ENCODE results near the gene TMPRSS11D.

The TMPRSS11D gene

DNA sequence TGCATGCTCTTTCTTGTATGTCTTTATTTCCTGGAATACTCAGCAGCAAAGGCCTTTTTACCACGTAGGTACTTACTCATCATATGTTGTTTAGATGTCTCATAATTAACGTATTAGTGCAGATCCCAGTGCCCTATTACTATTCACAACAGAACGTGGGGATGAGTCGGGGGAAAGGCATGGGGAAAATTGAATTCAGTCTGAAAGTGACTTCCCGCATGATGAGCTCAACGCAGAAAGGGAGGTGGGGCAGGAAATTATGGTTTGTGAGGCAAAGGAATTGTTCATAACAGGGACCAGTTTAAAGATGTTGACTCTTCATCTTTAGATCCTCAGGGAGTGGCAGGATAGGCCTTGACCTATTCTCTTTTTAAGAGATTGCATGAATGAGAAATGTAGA lies 2.0 kb upstream of the TMPRSS11D start:
- TF ChIP-seq, protein P1, sequence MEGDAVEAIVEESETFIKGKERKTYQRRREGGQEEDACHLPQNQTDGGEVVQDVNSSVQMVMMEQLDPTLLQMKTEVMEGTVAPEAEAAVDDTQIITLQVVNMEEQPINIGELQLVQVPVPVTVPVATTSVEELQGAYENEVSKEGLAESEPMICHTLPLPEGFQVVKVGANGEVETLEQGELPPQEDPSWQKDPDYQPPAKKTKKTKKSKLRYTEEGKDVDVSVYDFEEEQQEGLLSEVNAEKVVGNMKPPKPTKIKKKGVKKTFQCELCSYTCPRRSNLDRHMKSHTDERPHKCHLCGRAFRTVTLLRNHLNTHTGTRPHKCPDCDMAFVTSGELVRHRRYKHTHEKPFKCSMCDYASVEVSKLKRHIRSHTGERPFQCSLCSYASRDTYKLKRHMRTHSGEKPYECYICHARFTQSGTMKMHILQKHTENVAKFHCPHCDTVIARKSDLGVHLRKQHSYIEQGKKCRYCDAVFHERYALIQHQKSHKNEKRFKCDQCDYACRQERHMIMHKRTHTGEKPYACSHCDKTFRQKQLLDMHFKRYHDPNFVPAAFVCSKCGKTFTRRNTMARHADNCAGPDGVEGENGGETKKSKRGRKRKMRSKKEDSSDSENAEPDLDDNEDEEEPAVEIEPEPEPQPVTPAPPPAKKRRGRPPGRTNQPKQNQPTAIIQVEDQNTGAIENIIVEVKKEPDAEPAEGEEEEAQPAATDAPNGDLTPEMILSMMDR (IDR thresholded peaks at IDR 0.05; ENCODE audit: low read depth, low read length) = no peak
- no peaks in the 10 kb centered on the region for H3K4me1 ChIP-seq
- H3K4me3 ChIP-seq (ENCODE audit: low read depth, low read length) = no peak overlapping the region
- no peaks in the 10 kb centered on the region for H3K9me3 ChIP-seq
- no peaks in the 10 kb centered on the region for H3K27me3 ChIP-seq
- DNase-seq = no peak
- no peaks in the 10 kb centered on the region for H3K36me3 ChIP-seq

DNA sequence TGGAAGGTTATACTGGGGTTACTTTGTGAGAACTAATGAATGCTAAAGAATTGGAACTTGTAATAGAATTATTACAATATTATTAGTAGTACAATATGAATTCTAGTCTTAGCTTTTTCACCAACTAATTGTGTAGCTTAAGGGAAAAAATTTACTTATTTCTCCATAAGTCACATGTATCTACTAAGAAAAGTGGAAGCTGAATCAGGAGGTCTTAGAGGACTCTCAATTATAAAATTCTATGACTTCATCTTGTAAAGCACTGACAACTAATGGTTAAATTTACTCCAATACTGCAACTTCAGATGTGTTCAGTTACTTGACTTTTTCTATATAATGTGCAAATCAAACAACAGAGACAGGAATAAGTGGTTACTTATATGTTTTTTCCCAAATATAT lies 899 bp upstream of the TMPRSS11D start:
- DNase-seq = no peak
- Histone ChIP-seq H3K4me3 (ENCODE audit: low read depth, low read length) (no peak overlapping the region), H3K4me1 (no peaks in the 10 kb centered on the region), H3K9me3 (no peaks in the 10 kb centered on the region), H3K36me3 (no peaks in the 10 kb centered on the region), H3K27me3 (no peaks in the 10 kb centered on the region)
- TF ChIP-seq, protein P1 (IDR thresholded peaks at IDR 0.05; ENCODE audit: low read depth, low read length) = no peak

DNA sequence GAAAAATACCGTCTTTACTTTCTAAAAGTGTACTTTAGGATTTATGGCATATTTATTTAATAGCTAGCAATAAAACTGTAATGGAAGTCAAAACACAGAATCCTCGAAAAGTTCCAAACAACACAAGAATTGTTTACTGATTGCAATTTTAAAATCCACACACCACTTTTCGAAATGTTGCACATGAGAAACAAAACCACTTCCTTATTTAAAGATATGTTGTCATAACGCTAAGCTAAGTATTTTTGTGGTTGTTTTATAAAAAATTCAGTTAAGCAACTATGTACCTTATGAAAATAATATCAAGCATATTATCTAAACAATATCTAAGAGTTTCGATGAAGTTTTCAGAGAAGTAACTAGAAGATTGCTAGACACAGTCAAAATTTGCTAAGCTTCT lies 344 bp downstream of the TMPRSS11D start:
- no peaks in the 10 kb centered on the region for H3K27me3 ChIP-seq
- TF ChIP-seq, protein P1 (IDR thresholded peaks at IDR 0.05; ENCODE audit: low read depth, low read length) = no peak
- no peaks in the 10 kb centered on the region for H3K36me3 ChIP-seq
- no peak for DNase-seq
- H3K4me1 ChIP-seq = no peaks in the 10 kb centered on the region
- no peaks in the 10 kb centered on the region for H3K9me3 ChIP-seq
- H3K4me3 ChIP-seq (ENCODE audit: low read depth, low read length) = no peak overlapping the region

GRCh38 chr4:67880866-67881610 lies 2.8 kb downstream of the TMPRSS11D start:
- Histone ChIP-seq H3K4me3 (ENCODE audit: low read depth, low read length) (no peak overlapping the region), H3K4me1 (no peaks in the 10 kb centered on the region), H3K27me3 (no peaks in the 10 kb centered on the region), H3K36me3 (no peaks in the 10 kb centered on the region), H3K9me3 (no peaks in the 10 kb centered on the region)
- TF ChIP-seq, protein P1 (IDR thresholded peaks at IDR 0.05; ENCODE audit: low read depth, low read length) = no peak
- no peak for DNase-seq

DNA sequence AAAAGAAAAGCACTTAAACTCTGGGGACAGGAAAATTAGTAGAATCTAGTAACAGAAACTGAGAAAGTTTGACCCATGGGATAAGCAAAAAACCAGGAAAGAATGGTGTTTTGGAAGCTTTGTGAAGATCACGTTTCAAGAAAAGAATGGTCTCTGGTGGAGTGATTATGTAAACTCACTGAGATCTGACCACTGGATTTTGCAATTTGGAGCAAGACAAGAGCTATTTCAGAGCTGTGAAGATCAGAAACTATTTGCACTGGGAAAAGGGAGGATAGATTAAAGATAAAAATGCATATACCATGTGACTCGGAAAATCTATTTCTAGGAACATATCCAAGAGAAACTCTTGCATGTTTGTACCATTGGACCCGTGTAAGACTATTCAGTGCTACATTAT lies 4.3 kb downstream of the TMPRSS11D start:
- TF ChIP-seq, protein P1 (IDR thresholded peaks at IDR 0.05; ENCODE audit: low read depth, low read length) = no peak
- no peak overlapping the region for H3K4me3 ChIP-seq (ENCODE audit: low read depth, low read length)
- DNase-seq = no peak
- no peaks in the 10 kb centered on the region for H3K27me3 ChIP-seq
- H3K9me3 ChIP-seq = no peaks in the 10 kb centered on the region
- no peaks in the 10 kb centered on the region for H3K36me3 ChIP-seq
- no peaks in the 10 kb centered on the region for H3K4me1 ChIP-seq

DNA sequence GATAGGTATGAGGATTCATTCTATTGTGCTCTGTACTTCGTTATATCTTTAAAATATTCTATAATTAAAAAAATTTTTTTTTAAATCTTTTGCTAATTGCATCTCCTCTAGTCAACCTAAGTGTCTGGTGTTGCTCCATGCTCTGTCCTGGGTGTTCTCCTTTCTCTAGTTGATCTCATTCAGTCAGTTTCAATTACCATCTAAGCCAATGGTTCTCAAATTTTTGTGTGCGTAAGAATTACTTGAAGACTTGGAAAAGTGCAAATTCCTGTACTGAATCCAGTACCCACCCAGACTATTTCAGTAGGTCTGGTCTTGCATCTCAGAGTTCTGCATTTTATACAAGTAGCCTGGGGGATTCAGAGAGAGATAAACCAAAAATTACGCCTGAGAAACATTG lies 6.7 kb downstream of the TMPRSS11D start:
- Histone ChIP-seq H3K9me3 (no peaks in the 10 kb centered on the region), H3K36me3 (no peaks in the 10 kb centered on the region), H3K27me3 (no peaks in the 10 kb centered on the region), H3K4me1 (no peaks in the 10 kb centered on the region), H3K4me3 (ENCODE audit: low read depth, low read length) (no peak overlapping the region)
- TF ChIP-seq, protein P1 (IDR thresholded peaks at IDR 0.05; ENCODE audit: low read depth, low read length) = no peak
- no peak for DNase-seq

Measured in BE2C (cell line).